Glutamatergic neuron (in vitro differentiated cells): ENCODE measurements around the gene ABCA9. TPM values are rescaled to one million over a fixed set of nuclear protein-coding genes. Genes with fewer than 3 reads are reported as not detected.

Experiments
- DNase-seq: peaks from one replicate; pipeline ENCODE4 v3.0.0; 2022
- H3K27ac Mint-ChIP-seq: one replicate; pipeline ENCODE4 v1.8.0; 2020; ENCODE audit warnings: mild to moderate bottlenecking, mixed read lengths, inconsistent platforms; ENCODE audit not compliant: unreplicated experiment
- H3K27me3 Mint-ChIP-seq: one replicate; pipeline ENCODE4 v1.8.0; 2020; ENCODE audit warnings: mild to moderate bottlenecking, moderate library complexity, mixed read lengths, inconsistent platforms; ENCODE audit not compliant: unreplicated experiment
- H3K36me3 Mint-ChIP-seq: one replicate; pipeline ENCODE4 v1.8.0; 2020; ENCODE audit warnings: mild to moderate bottlenecking, mixed read lengths, inconsistent platforms; ENCODE audit not compliant: unreplicated experiment
- H3K4me1 Mint-ChIP-seq: one replicate; pipeline ENCODE4 v1.8.0; 2020; ENCODE audit warnings: mild to moderate bottlenecking, low read depth, mixed read lengths, inconsistent platforms; ENCODE audit not compliant: unreplicated experiment
- H3K4me3 Mint-ChIP-seq: one replicate; pipeline ENCODE4 v1.8.0; 2020; ENCODE audit warnings: mild to moderate bottlenecking, mixed read lengths, inconsistent platforms; ENCODE audit not compliant: unreplicated experiment
- H3K9me3 Mint-ChIP-seq: one replicate; pipeline ENCODE4 v1.8.0; 2020; ENCODE audit warnings: mild to moderate bottlenecking, moderate library complexity, mixed read lengths, inconsistent platforms; ENCODE audit not compliant: unreplicated experiment
- total RNA-seq: library from RNA; stranded (reverse); fragmentation: NEBNext Ultra II Directional; extraction: Animal tissue kit (Norgen Biotek cat#: 25700); gene quantifications from one replicate; pipeline ENCODE4 v1.2.1, GENCODE V29; 2021; ENCODE audit not compliant: unreplicated experiment
- TF ChIP-seq, protein P1 (sequence below): fragments of 200-600 bp; sonication (generic); IDR thresholded peaks from one replicate; pipeline ENCODE4 v1.5.0; 2021; ENCODE audit not compliant: partially characterized antibody, unreplicated experiment

The ABCA9 gene
- total RNA-seq, 1 donor from 2014 or later, result 0.61 TPM

DNA sequence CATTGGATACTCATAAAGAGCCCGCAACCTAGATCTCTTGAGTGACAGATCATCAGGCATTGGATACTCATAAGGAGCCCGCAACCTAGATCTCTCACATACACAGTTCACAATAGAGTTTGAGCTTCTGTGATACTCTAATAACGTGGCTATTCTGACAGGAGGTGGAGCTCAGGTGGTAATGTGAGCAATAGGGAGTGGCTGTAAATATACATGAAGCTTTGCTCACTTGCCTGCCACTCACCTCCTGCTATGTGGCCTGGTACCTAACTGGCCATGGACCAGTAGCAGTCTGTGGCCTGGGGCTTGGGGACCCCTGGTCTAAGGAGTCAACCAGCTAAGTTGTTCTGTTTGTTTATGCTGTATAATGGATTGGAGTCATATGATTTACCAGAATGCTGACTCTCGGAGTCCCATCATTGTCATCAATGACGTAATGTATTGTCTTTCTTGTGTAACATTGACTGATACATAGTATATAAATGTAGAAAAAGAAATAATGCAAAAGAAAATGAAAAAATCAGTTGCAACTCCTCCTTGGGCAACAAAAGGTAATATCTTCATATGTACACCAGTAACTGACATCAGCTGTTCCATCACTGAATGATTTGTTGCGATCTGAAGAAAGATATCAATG, 17.5 kb downstream of the ABCA9 start:
- H3K4me1 Mint-ChIP-seq, result no peaks in the 10 kb centered on the region
- no peaks in the 10 kb centered on the region for H3K36me3 Mint-ChIP-seq
- H3K4me3 Mint-ChIP-seq, result no peak overlapping the region
- H3K9me3 Mint-ChIP-seq, result no peaks in the 10 kb centered on the region
- TF ChIP-seq, protein P1, sequence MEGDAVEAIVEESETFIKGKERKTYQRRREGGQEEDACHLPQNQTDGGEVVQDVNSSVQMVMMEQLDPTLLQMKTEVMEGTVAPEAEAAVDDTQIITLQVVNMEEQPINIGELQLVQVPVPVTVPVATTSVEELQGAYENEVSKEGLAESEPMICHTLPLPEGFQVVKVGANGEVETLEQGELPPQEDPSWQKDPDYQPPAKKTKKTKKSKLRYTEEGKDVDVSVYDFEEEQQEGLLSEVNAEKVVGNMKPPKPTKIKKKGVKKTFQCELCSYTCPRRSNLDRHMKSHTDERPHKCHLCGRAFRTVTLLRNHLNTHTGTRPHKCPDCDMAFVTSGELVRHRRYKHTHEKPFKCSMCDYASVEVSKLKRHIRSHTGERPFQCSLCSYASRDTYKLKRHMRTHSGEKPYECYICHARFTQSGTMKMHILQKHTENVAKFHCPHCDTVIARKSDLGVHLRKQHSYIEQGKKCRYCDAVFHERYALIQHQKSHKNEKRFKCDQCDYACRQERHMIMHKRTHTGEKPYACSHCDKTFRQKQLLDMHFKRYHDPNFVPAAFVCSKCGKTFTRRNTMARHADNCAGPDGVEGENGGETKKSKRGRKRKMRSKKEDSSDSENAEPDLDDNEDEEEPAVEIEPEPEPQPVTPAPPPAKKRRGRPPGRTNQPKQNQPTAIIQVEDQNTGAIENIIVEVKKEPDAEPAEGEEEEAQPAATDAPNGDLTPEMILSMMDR, result no peak
- H3K27ac Mint-ChIP-seq, result no peak overlapping the region
- H3K27me3 Mint-ChIP-seq, result no peaks in the 10 kb centered on the region
- DNase-seq, result no peak

DNA sequence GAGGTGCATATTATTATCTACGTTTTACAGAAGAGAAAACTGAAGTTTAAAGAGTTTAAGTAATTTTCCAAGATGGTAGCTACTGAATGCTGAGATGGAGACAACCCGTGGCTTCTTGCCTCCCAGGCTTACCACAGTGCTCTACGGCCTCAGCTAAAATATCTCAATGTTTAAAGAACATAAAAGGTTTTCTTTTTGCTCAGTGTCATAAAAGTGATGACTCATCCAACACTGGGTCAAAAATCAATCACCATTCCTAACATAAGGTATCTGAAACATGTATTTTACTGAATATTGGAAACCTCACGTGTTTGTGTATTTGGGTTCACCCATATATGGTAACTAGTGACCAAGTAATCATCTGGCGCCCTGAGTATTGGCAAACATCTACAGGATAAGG, 18.4 kb downstream of the ABCA9 start:
- H3K4me3 Mint-ChIP-seq, result no peak overlapping the region
- H3K36me3 Mint-ChIP-seq, result peaks cover 4% of the 10 kb centered on the region
- TF ChIP-seq, protein P1, result no peak
- no peak for DNase-seq
- H3K27me3 Mint-ChIP-seq, result no peaks in the 10 kb centered on the region
- no peaks in the 10 kb centered on the region for H3K4me1 Mint-ChIP-seq
- no peak overlapping the region for H3K27ac Mint-ChIP-seq
- H3K9me3 Mint-ChIP-seq, result no peaks in the 10 kb centered on the region

DNA sequence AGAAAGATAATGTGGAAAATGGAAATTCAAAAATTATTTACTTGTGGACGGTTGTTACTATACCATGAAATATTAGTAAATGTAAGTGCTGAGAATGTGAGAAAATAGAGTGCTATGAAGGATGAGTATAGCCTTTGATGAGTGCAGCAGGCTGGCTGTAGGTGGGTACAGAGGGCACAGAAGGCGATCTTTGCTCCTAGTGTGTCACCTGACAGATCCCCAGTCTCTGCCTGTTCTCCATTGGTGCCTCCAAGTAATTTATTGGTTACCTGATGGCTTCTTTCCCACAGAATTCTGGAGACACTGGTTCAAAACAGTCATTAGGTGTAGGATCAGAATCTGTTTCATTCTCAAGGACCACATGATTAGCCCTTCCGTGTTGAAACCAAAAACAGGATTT, 28.9 kb downstream of the ABCA9 start:
- peaks cover 1% of the 10 kb centered on the region for H3K9me3 Mint-ChIP-seq
- H3K36me3 Mint-ChIP-seq, result peaks cover 5% of the 10 kb centered on the region
- no peak overlapping the region for H3K4me3 Mint-ChIP-seq
- H3K27ac Mint-ChIP-seq, result no peak overlapping the region
- no peaks in the 10 kb centered on the region for H3K4me1 Mint-ChIP-seq
- no peaks in the 10 kb centered on the region for H3K27me3 Mint-ChIP-seq
- TF ChIP-seq, protein P1, result no peak
- DNase-seq, result no peak

DNA sequence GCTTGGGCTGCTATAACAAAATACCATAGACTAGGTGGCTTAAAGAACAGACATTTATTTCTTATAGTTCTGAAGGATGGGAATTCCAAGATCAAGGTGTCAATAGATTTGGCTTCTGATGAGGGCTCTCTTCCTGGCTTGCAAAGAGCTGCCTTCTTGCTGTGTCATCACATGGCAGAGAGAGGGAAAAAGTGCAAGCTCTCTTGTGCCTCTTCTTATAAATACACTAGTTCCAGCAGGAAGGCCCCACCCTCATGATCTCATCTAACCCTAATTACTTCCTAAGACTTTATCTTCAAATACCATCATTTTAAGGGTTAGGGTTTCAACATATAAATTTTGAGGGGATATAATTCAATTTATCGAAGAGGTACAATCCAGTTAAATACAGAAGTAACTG, 30.6 kb downstream of the ABCA9 start:
- Mint-ChIP-seq H3K36me3 (no peaks in the 10 kb centered on the region), H3K27ac (no peak overlapping the region), H3K4me3 (no peak overlapping the region), H3K9me3 (no peaks in the 10 kb centered on the region), H3K4me1 (no peaks in the 10 kb centered on the region), H3K27me3 (no peaks in the 10 kb centered on the region)
- DNase-seq, result no peak
- TF ChIP-seq, protein P1, result no peak

DNA sequence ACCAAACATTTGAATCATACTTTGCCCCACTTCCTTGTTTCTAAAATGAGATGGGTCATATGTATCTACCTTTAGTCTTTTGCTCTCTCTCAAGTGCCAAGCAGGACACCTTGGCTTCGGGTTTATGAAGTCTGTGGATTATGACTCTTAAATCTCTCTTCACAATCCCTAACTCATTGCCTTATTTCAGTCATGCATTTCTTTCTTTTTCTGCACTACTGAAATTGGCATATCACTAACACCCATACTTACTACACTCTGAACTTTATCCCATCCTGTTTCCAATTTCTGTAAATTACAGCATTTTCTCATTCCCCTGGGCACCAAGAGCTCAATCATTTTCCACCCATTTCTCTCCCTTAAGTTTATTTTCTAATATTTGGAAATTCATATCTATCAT, 42.0 kb downstream of the ABCA9 start:
- Mint-ChIP-seq H3K4me3 (no peak overlapping the region), H3K9me3 (no peaks in the 10 kb centered on the region), H3K36me3 (no peaks in the 10 kb centered on the region), H3K4me1 (no peaks in the 10 kb centered on the region), H3K27ac (no peak overlapping the region), H3K27me3 (no peaks in the 10 kb centered on the region)
- no peak for DNase-seq
- TF ChIP-seq, protein P1, result no peak
